Measurements from ENCODE around the gene VEPH1.

The VEPH1 gene

GRCh38 chr3:157542711-157543500 is 39.7 kb upstream of the VEPH1 start:
- TF ChIP-seq CTCF (IDR thresholded peaks at IDR 0.05; ENCODE audit: low read depth, low read length): peak; percentile 27; the same call in 1 of the 2 replicates
- Histone ChIP-seq H3K27me3 (ENCODE audit: insufficient read depth, low read depth, severe bottlenecking) (no peaks in the 10 kb centered on the region), H3K27ac (no peak overlapping the region), H3K4me3 (ENCODE audit: low read depth, low read length) (peak overlapping the region; percentile 27), H3K9me3 (ENCODE audit: severe bottlenecking) (peaks cover 6% of the 10 kb centered on the region), H3K36me3 (no peaks in the 10 kb centered on the region)
- DNase-seq: peak; percentile 58

GRCh38 chr3:157541506-157542236 is 38.5 kb upstream of the VEPH1 start:
- DNase-seq: no peak
- Histone ChIP-seq H3K27ac (no peak overlapping the region), H3K27me3 (ENCODE audit: insufficient read depth, low read depth, severe bottlenecking) (no peaks in the 10 kb centered on the region), H3K9me3 (ENCODE audit: severe bottlenecking) (peaks cover 6% of the 10 kb centered on the region), H3K4me3 (ENCODE audit: low read depth, low read length) (no peak overlapping the region), H3K36me3 (no peaks in the 10 kb centered on the region)
- TF ChIP-seq CTCF (IDR thresholded peaks at IDR 0.05; ENCODE audit: low read depth, low read length): no peak

GRCh38 chr3:157540656-157541055 is 37.4 kb upstream of the VEPH1 start:
- H3K27me3 ChIP-seq (ENCODE audit: insufficient read depth, low read depth, severe bottlenecking): no peaks in the 10 kb centered on the region
- no peaks in the 10 kb centered on the region for H3K36me3 ChIP-seq
- TF ChIP-seq CTCF (IDR thresholded peaks at IDR 0.05; ENCODE audit: low read depth, low read length): no peak
- H3K27ac ChIP-seq: no peak overlapping the region
- no peak for DNase-seq
- no peak overlapping the region for H3K4me3 ChIP-seq (ENCODE audit: low read depth, low read length)
- H3K9me3 ChIP-seq (ENCODE audit: severe bottlenecking): peaks cover 6% of the 10 kb centered on the region

GRCh38 chr3:157535667-157536066 is 32.5 kb upstream of the VEPH1 start:
- no peak for TF ChIP-seq CTCF (IDR thresholded peaks at IDR 0.05; ENCODE audit: low read depth, low read length)
- H3K9me3 ChIP-seq (ENCODE audit: severe bottlenecking): no peaks in the 10 kb centered on the region
- no peak overlapping the region for H3K27ac ChIP-seq
- no peaks in the 10 kb centered on the region for H3K27me3 ChIP-seq (ENCODE audit: insufficient read depth, low read depth, severe bottlenecking)
- H3K4me3 ChIP-seq (ENCODE audit: low read depth, low read length): no peak overlapping the region
- no peak for DNase-seq
- no peaks in the 10 kb centered on the region for H3K36me3 ChIP-seq

- no peak for TF ChIP-seq CTCF (IDR thresholded peaks at IDR 0.05; ENCODE audit: low read depth, low read length)
- DNase-seq: no peak
These were observed 31.5 kb upstream of the VEPH1 start for GRCh38 chr3:157534725-157535161.

More at GRCh38 chr3:157534725-157535161, 31.5 kb upstream of the VEPH1 start:
- Histone ChIP-seq H3K36me3 (no peaks in the 10 kb centered on the region), H3K4me3 (ENCODE audit: low read depth, low read length) (no peak overlapping the region), H3K9me3 (ENCODE audit: severe bottlenecking) (no peaks in the 10 kb centered on the region), H3K27me3 (ENCODE audit: insufficient read depth, low read depth, severe bottlenecking) (no peaks in the 10 kb centered on the region), H3K27ac (no peak overlapping the region)
